Hepatocyte (in vitro differentiated cells): ENCODE measurements around the gene KIAA2012. TPM values are rescaled to one million over a fixed set of nuclear protein-coding genes. Genes with fewer than 3 reads are reported as not detected.

Experiments
- DNase-seq: peaks from one replicate; pipeline ENCODE4 v3.0.0-alpha.2; 2016; ENCODE audit warnings: low spot score
- H2AFZ ChIP-seq: fragments of 200-600 bp; sonication (generic); 2 replicates; pipeline ENCODE4 v1.6.0; 2016; ENCODE audit warnings: antibody characterized with exemption, mild to moderate bottlenecking
- H3K27ac ChIP-seq: fragments of 200-600 bp; sonication (generic); 2 replicates; pipeline ENCODE4 v1.5.1; 2016; ENCODE audit warnings: mild to moderate bottlenecking
- H3K27me3 ChIP-seq: fragments of 200-600 bp; sonication (generic); 2 replicates; pipeline ENCODE4 v1.6.1; 2016
- H3K36me3 ChIP-seq: fragments of 200-600 bp; sonication (generic); replicated peaks from 2 replicates; pipeline ENCODE4 v1.5.1; 2016; ENCODE audit warnings: low read depth; ENCODE audit not compliant: insufficient read depth
- H3K4me1 ChIP-seq: fragments of 200-600 bp; sonication (generic); 2 replicates; pipeline ENCODE4 v1.5.1; 2016; ENCODE audit warnings: mild to moderate bottlenecking, moderate library complexity; ENCODE audit not compliant: insufficient read depth
- H3K4me2 ChIP-seq: fragments of 200-600 bp; sonication (generic); 2 replicates; pipeline ENCODE4 v1.6.0; 2016
- H3K4me3 ChIP-seq: fragments of 200-600 bp; sonication (generic); 2 replicates; pipeline ENCODE4 v1.5.1; 2016; ENCODE audit warnings: mild to moderate bottlenecking
- H3K79me2 ChIP-seq: fragments of 200-600 bp; sonication (generic); 2 replicates; pipeline ENCODE4 v1.6.0; 2017; ENCODE audit warnings: mild to moderate bottlenecking
- H3K9me2 ChIP-seq: fragments of 200-600 bp; sonication (generic); replicated peaks from 2 replicates; pipeline ENCODE4 v1.6.0; 2017; ENCODE audit warnings: mild to moderate bottlenecking; ENCODE audit not compliant: insufficient read depth
- H3K9me3 ChIP-seq: fragments of 200-600 bp; sonication (generic); 2 replicates; pipeline ENCODE4 v1.5.1; 2016; ENCODE audit warnings: low read depth, mild to moderate bottlenecking
- H4K20me1 ChIP-seq: fragments of 200-600 bp; sonication (generic); 2 replicates; pipeline ENCODE4 v1.6.0; 2016; ENCODE audit warnings: mild to moderate bottlenecking; ENCODE audit not compliant: insufficient read depth, poor library complexity, severe bottlenecking
- EZH2 ChIP-seq: fragments of 200-600 bp; sonication (generic); IDR thresholded peaks from 2 replicates; pipeline ENCODE4 v1.6.1; 2016; ENCODE audit warnings: antibody characterized with exemption, mild to moderate bottlenecking, borderline replicate concordance
- EZH2phosphoT487 ChIP-seq: fragments of 200-600 bp; sonication (generic); IDR thresholded peaks from one replicate; pipeline ENCODE4 v1.6.1; 2018; ENCODE audit warnings: antibody characterized with exemption, mild to moderate bottlenecking, low read depth, moderate library complexity; ENCODE audit not compliant: unreplicated experiment, severe bottlenecking
- WGBS: methylation state at CpG from one replicate; pipeline ENCODE4 v1.1.6; 2016; ENCODE audit warnings: low lambda C conversion rate; ENCODE audit errors: missing lambda C conversion rate; 5-methylcytosine and 5-hydroxymethylcytosine counted together
- polyA plus RNA-seq: library from polyadenylated mRNA; unstranded; fragments of >200 nt; fragmentation: Nextera tagmentation; extraction: Ambion mirVana; gene quantifications from 2 replicates; pipeline ENCODE4 v1.2.1, GENCODE V29; 2016
- total RNA-seq: library from RNA; depleted of rRNA; stranded (reverse); fragments of >200 nt; gene quantifications from 2 replicates; pipeline ENCODE4 v1.2.3, GENCODE V29; 2014
- TF ChIP-seq, protein P1 (sequence below): fragments of 200-600 bp; sonication (generic); IDR thresholded peaks from 2 replicates; pipeline ENCODE4 v1.5.1; 2016; ENCODE audit warnings: antibody characterized with exemption, mild to moderate bottlenecking; ENCODE audit not compliant: poor library complexity

Gene KIAA2012
- total and polyA plus RNA-seq, 2 experiments from 2014 or later = 0.27 TPM; not detected in 1

DNA sequence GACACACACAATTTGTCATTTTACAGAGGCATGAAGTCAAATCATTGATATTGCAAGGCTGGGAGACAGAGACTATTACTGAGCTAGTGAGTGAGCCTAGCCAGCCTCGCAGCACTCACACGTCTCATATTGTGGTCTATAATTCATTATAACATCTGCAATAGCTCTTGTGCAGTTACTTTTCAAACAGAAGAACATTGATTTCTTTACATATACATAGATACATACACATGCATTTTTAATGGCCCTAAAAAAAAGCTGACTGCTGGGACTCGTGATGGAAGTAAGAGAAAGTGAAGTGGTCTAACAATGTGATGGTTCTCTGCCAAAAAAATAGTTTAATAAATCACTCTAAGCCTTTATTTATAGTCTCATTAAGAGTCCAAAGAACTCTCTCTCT is 56.8 kb downstream of the KIAA2012 start:
- no peak for DNase-seq
- H3K27ac ChIP-seq = no peak overlapping the region
- H3K4me2 ChIP-seq = no peak overlapping the region
- H3K9me2 ChIP-seq = no peaks in the 10 kb centered on the region
- no peaks in the 10 kb centered on the region for H4K20me1 ChIP-seq
- H3K36me3 ChIP-seq = no peaks in the 10 kb centered on the region
- TF ChIP-seq, protein P1, sequence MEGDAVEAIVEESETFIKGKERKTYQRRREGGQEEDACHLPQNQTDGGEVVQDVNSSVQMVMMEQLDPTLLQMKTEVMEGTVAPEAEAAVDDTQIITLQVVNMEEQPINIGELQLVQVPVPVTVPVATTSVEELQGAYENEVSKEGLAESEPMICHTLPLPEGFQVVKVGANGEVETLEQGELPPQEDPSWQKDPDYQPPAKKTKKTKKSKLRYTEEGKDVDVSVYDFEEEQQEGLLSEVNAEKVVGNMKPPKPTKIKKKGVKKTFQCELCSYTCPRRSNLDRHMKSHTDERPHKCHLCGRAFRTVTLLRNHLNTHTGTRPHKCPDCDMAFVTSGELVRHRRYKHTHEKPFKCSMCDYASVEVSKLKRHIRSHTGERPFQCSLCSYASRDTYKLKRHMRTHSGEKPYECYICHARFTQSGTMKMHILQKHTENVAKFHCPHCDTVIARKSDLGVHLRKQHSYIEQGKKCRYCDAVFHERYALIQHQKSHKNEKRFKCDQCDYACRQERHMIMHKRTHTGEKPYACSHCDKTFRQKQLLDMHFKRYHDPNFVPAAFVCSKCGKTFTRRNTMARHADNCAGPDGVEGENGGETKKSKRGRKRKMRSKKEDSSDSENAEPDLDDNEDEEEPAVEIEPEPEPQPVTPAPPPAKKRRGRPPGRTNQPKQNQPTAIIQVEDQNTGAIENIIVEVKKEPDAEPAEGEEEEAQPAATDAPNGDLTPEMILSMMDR = no peak
- no peaks in the 10 kb centered on the region for H3K79me2 ChIP-seq
- no peaks in the 10 kb centered on the region for H3K9me3 ChIP-seq
- H3K4me3 ChIP-seq = no peak overlapping the region
- H3K4me1 ChIP-seq = peaks cover 15% of the 10 kb centered on the region
- H3K27me3 ChIP-seq = no peaks in the 10 kb centered on the region
- no peak overlapping the region for H2AFZ ChIP-seq
- WGBS = 74% methylated on average over 3 of the region's 3 CpGs

- Histone ChIP-seq H3K27me3 (no peaks in the 10 kb centered on the region), H4K20me1 (no peaks in the 10 kb centered on the region), H3K9me2 (no peaks in the 10 kb centered on the region), H3K27ac (no peak overlapping the region), H2AFZ (no peak overlapping the region), H3K36me3 (no peaks in the 10 kb centered on the region), H3K4me1 (peaks cover 17% of the 10 kb centered on the region), H3K9me3 (no peaks in the 10 kb centered on the region), H3K4me3 (no peak overlapping the region), H3K79me2 (no peaks in the 10 kb centered on the region), H3K4me2 (no peak overlapping the region)
- 80% methylated on average over 5 of the region's 5 CpGs for WGBS
- TF ChIP-seq EZH2phosphoT487 (no peak), EZH2 (no peak)
- TF ChIP-seq, protein P1 = no peak
- DNase-seq = no peak
These were observed 60.3 kb downstream of the KIAA2012 start for GRCh38 chr2:202133200-202133908.

GRCh38 chr2:202133909-202134265 is 60.8 kb downstream of the KIAA2012 start:
- Histone ChIP-seq H3K9me3 (no peaks in the 10 kb centered on the region), H3K4me1 (peaks cover 17% of the 10 kb centered on the region), H3K79me2 (no peaks in the 10 kb centered on the region), H4K20me1 (no peaks in the 10 kb centered on the region), H2AFZ (no peak overlapping the region), H3K4me3 (no peak overlapping the region), H3K27me3 (no peaks in the 10 kb centered on the region), H3K36me3 (no peaks in the 10 kb centered on the region), H3K27ac (peak overlapping the region; percentile 36), H3K4me2 (no peak overlapping the region), H3K9me2 (no peaks in the 10 kb centered on the region)
- DNase-seq = no peak
- no peak for TF ChIP-seq EZH2
- TF ChIP-seq, protein P1 = no peak
